C4-2B (cell line): ENCODE data around the gene CCER1.

Experiments
- ZFX ChIP-seq: fragments of 450-650 bp; IDR thresholded peaks from 2 replicates; pipeline ENCODE4 v1.6.1; 2017
- TF ChIP-seq, protein P1 (sequence below): fragments of 450-650 bp; conservative IDR thresholded peaks from 2 replicates; pipeline ENCODE4 v1.5.1; 2017; ENCODE audit warnings: mild to moderate bottlenecking

DNA sequence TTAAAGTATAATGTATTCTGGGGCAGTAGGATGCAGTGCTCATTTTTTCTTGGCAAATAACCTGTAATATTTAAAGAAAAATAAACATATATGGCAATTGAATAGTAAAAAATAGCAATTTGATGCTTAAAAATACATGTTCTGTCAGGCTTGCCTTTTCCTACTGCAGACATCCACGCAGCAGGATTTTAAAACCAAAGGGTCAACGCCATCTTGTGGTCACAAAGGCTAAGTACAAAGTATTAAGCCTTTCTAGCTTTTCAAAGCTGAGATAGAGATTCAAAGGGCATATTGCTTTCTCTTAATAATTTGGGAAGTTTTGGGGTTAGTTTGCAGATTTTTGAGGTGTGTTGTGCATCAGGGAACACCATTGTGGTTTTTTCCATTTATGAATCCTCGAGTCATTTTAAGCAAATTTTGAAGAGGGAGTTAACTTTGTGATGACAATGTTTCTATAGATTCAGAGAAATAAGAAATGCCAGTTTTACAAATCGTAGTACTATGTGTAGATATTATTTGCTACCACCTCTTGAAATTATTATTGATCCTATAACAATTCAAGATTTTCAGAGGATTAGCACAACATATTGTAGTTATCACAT is 4.7 kb upstream of the CCER1 start:
- TF ChIP-seq, protein P1, sequence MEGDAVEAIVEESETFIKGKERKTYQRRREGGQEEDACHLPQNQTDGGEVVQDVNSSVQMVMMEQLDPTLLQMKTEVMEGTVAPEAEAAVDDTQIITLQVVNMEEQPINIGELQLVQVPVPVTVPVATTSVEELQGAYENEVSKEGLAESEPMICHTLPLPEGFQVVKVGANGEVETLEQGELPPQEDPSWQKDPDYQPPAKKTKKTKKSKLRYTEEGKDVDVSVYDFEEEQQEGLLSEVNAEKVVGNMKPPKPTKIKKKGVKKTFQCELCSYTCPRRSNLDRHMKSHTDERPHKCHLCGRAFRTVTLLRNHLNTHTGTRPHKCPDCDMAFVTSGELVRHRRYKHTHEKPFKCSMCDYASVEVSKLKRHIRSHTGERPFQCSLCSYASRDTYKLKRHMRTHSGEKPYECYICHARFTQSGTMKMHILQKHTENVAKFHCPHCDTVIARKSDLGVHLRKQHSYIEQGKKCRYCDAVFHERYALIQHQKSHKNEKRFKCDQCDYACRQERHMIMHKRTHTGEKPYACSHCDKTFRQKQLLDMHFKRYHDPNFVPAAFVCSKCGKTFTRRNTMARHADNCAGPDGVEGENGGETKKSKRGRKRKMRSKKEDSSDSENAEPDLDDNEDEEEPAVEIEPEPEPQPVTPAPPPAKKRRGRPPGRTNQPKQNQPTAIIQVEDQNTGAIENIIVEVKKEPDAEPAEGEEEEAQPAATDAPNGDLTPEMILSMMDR, result peak; percentile 81
- no peak for TF ChIP-seq ZFX
